T follicular helper cell (primary cell): Measurements from ENCODE around the gene ABCC1.

Experiments used
- DNase-seq: peaks from one replicate; pipeline ENCODE4 v3.0.0-alpha.2; 2020; ENCODE audit warnings: low read depth

ABCC1 gene

GRCh38 chr16:15946257-15947044 lies 3.0 kb upstream of the ABCC1 start:
- DNase-seq: no peak

- DNase-seq: no peak
Observed at GRCh38 chr16:15947983-15948509, 1.4 kb upstream of the ABCC1 start.

GRCh38 chr16:15948532-15949209 lies 745 bp upstream of the ABCC1 start:
- DNase-seq: no peak

DNA sequence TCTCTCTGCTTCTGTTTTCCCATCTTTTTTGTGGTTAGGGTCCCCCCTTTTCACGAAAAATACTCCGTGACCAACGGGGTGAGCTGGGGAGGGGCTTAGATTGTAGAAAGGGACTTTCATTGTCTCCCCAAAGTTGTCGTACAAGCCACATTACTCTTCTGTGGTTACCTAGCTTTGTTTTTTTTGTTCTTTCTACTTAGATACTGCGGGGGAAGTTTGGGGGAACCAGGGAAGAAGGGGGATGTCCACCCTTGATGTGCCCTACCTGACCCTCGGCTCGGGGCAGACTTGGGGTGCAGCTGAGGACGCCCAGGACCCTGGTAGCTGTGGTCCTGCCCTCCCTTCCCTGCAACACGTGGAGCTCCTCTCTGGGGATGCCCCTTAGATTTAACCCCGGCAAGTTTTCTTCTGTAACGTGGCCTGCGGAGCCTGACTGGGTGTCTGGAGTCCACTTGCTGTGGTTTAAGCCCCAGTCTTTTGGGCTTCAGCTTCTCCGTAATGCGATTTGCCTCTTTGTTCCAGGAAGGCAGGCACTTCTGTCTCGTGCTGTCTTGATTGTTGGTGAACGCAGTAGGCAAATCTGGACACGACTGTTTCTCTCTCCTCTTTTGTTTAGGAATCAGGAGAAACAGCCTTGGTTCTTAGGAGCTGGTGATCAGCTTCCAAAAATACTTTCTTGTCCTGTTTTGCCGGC lies 892 bp downstream of the ABCC1 start:
- peak; percentile 9 for DNase-seq

GRCh38 chr16:15950869-15951268 lies 1.5 kb downstream of the ABCC1 start:
- DNase-seq: no peak

GRCh38 chr16:15951852-15952251 lies 2.4 kb downstream of the ABCC1 start:
- no peak for DNase-seq

- no peak for DNase-seq
Observed at GRCh38 chr16:15952265-15952711, 2.9 kb downstream of the ABCC1 start.

DNA sequence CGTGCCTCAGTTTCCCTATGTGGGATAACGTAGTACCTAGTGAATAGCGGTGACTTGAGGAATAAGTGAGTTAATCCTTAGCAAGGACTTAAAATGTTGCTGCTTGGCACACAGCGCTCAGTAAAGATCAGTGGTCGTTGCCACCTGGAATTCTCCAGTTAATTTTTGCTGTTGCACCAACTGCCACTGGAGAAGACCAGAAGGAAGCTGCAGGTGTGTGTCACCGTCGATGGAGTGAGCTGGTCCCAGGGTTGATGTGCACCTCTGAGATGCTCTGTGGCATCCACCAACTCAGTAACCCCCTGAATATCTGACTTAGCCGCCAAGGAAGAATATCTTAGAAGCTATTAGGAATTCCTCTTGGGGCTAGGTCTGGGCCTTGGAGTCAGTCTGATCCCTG lies 4.1 kb downstream of the ABCC1 start:
- DNase-seq: no peak

GRCh38 chr16:15953929-15954813 lies 4.8 kb downstream of the ABCC1 start:
- no peak for DNase-seq

DNA sequence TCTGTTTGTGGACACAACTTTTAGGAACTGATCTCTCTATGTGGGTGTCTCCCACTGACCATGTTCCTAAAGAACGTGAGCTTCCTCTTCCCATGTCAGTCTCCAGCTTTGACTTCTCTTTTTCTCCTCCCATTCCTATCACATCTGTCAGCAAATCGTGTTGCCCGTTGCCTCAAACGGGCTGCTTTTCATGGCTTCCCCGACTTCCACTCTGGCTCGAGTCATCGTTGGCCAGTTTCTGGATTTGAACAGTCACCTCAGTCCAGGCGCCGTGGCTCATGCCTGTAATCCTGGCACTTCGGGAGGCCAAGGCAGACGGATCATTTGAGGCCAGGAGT lies 5.4 kb downstream of the ABCC1 start:
- no peak for DNase-seq

GRCh38 chr16:15955425-15955824 lies 6.0 kb downstream of the ABCC1 start:
- no peak for DNase-seq

- peak; percentile 19 for DNase-seq
Observed at GRCh38 chr16:15956106-15956505, 6.7 kb downstream of the ABCC1 start.

DNA sequence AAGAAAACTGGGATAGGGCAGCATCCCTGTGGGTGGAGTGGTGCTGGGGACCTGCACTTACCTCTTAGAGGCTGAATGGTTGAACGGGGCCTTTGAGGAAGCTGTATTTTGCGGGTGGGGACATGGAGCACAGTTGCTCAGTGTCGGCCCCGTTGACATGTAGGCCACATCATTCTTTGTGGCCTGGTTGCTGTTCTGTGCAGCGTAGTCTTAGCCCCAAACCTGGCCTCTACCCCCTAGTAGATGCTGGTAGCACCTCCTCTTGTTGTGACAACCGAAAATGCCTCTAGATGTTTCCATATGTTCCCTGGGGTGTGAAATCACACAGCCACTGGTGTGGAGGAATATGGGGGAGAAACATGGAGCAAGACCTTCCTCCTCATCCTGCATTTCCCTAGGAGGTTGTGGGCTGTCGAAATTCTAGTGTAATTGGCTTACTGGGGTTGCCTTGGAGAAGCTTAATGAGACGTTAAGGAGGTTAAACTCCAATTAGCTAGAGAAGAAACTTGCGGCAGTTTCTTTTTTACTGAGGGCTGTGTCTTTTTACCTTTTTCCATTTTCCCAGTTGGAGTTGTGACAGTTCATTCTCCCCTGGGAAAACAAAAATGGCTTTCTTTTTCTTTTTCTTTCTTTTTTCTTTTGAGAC lies 9.4 kb downstream of the ABCC1 start:
- DNase-seq: no peak

GRCh38 chr16:15960124-15960971 lies 10.9 kb downstream of the ABCC1 start:
- DNase-seq: no peak

DNA sequence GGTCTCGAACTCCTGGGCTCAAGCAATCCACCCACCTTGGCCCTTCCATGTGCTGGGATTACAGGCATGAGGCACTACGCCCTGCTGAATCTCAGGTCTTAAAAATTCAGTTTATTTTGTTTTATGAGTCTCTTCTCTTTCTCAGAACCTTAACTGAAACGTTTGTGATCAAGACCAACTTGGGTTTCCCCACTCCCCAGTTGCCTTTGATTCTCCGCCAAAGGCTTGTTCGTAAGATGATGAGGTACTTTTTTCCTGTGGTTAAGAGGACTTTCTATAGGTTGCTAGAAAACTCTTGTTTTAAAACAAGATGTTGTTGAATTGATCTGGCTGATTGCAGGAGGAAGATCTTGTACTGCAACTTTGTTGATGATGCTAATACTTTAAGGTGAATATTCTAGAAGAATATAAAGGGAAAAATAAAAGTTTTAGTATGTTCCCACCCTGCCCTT lies 11.7 kb downstream of the ABCC1 start:
- peak; percentile 72 for DNase-seq

DNA sequence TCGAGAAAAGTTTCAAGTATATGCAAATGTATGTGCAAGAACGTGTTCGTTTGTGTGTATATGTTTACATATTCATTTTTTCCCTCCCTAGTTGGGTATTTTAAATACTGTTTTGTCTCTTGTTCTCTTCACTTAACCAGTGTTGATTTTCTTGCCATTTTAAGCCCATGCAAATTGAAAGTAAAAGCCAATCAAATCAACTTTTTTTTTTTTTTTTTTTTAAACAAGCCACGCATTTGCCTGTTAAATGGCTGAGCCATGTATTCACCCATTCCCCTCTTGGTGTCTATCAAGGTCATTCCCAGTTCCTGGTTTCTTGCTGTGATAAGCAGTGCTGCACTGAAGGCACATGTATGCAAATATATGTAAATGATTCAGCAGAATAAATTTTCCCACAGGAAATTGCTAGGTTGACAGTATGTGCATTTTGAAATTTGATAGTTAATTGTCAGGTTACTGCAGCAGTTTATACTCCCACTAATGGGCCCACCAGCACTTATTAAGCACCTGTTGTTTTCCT lies 12.2 kb downstream of the ABCC1 start:
- DNase-seq: no peak

- no peak for DNase-seq
Observed at GRCh38 chr16:15963307-15963910, 14.0 kb downstream of the ABCC1 start.

DNA sequence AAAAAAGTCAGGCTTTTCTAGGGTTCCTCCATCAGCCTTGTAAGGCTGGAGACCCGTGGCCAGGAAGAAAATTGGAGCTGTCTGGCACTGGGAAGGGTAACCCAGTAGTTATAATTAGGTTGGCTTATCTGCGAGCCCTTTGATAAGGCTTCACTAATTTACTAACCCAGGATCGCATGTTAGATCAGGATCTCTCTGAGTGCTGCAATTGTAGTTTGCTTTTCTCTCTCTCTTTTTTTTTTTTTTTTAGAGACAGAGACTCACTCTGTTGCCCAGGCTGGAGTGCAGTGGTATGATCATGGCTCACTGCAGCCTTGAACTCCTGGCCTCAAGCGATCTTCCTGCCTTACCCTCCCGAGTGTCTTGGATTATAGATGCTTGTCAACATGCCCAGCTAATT lies 17.0 kb downstream of the ABCC1 start:
- DNase-seq: no peak

- DNase-seq: no peak
Observed at GRCh38 chr16:15966836-15967546, 17.6 kb downstream of the ABCC1 start.
